ENCODE measurements around the gene NUB1. TPM values are rescaled to one million over a fixed set of nuclear protein-coding genes. Genes with fewer than 3 reads are reported as not detected.

NUB1 gene
- total RNA-seq, 1 donor from 2014 or later = 31.3 TPM

Other genes starting within 250 kb of the NUB1 start
- gene GBX1, start 174.1 kb upstream of the NUB1 start, total RNA-seq = 2.4 TPM
- gene ASB10, start 154.6 kb upstream of the NUB1 start, total RNA-seq = 41.4 TPM
- gene H2BK1, start 131.3 kb upstream of the NUB1 start, total RNA-seq = not detected
- 24.5 TPM for gene ABCF2, start 114.6 kb upstream of the NUB1 start, total RNA-seq
- gene CHPF2, start 109.3 kb upstream of the NUB1 start, total RNA-seq = 11.6 TPM
- gene SMARCD3, start 93.1 kb upstream of the NUB1 start, total RNA-seq = 110 TPM
- 0.41 TPM for gene WDR86, start 68.2 kb downstream of the NUB1 start, total RNA-seq
- gene CRYGN, start 98.3 kb downstream of the NUB1 start, total RNA-seq = not detected
- 135 TPM for gene RHEB, start 178.1 kb downstream of the NUB1 start, total RNA-seq

Measured in Right ventricle myocardium inferior (tissue), 1 donor.